22Rv1 (cell line): Measurements from ENCODE around the gene E2F2.

Experiments used
- ZFX ChIP-seq: fragments of 450-650 bp; IDR thresholded peaks from 2 replicates; pipeline ENCODE4 v1.6.1; 2017; ENCODE audit warnings: antibody characterized with exemption, borderline replicate concordance
- TF ChIP-seq, protein P1 (sequence below): fragments of 450-650 bp; IDR thresholded peaks from 2 replicates; pipeline ENCODE4 v1.5.1; 2017; ENCODE audit warnings: mild to moderate bottlenecking

DNA sequence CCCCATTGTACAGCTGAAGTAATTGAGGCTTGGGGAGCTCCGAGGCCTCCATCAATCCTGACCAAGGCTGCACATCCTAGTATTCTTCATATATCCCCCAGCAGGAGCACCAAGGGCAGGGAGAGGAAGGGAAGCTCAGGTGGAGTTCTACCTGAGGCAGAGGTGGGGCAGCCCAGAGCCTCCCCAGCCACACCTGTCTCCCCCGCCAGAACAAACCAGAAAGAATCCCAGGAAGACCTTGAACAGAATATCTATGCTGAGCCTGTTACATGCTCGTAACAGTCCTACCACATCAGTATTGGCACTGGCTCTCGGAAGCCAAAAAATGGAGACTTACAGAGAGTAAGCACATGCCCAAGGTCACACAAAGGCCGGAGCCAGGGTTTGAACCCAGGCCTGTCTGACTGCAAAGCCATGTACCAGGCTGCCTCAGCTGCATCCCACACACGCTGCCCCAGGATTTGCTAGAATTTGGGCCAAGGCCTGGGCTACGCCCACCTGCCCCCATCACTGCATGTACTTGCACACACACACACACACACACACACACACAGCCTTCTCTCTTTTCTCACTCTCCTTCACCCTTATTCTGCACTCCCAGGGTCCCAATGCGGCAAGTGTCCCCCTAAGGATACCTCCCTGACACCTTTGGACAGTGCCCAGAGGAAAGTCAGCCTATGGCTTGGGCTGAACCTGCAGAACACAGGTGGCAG is 4.5 kb downstream of the E2F2 start:
- TF ChIP-seq, protein P1, sequence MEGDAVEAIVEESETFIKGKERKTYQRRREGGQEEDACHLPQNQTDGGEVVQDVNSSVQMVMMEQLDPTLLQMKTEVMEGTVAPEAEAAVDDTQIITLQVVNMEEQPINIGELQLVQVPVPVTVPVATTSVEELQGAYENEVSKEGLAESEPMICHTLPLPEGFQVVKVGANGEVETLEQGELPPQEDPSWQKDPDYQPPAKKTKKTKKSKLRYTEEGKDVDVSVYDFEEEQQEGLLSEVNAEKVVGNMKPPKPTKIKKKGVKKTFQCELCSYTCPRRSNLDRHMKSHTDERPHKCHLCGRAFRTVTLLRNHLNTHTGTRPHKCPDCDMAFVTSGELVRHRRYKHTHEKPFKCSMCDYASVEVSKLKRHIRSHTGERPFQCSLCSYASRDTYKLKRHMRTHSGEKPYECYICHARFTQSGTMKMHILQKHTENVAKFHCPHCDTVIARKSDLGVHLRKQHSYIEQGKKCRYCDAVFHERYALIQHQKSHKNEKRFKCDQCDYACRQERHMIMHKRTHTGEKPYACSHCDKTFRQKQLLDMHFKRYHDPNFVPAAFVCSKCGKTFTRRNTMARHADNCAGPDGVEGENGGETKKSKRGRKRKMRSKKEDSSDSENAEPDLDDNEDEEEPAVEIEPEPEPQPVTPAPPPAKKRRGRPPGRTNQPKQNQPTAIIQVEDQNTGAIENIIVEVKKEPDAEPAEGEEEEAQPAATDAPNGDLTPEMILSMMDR = no peak
- TF ChIP-seq ZFX = no peak
